OCI-LY7 (cell line): ENCODE measurements around the gene ANTXR1. TPM values are rescaled to one million over a fixed set of nuclear protein-coding genes. Genes with fewer than 3 reads are reported as not detected.

Experiments used
- BruUV-seq: library from RNA; stranded (reverse); fragments of 400-500 nt; replicated peaks from 2 replicates; lab custom pipeline; 2021; lab: Mats Ljungman, UMichigan
- CTCF ChIA-PET: fragments of 300-600 bp; sonication (Branson Sonifier 250); formaldehyde crosslinking; loops from one replicate; lab custom pipeline; 2022; ENCODE audit warnings: antibody characterized with exemption; ENCODE audit not compliant: unreplicated experiment; lab: Charles Lee
- POLR2A ChIA-PET: fragments of 300-600 bp; sonication (Branson Sonifier 250); formaldehyde crosslinking; loops from one replicate; lab custom pipeline; 2022; ENCODE audit warnings: antibody characterized with exemption; lab: Charles Lee
- DNase-seq: peaks from one replicate; pipeline ENCODE4 v3.0.0-alpha.2; 2015; ENCODE audit warnings: low spot score
- H2AFZ ChIP-seq: fragments of 200-600 bp; sonication (generic), shearing (Covaris generic); 2 replicates; pipeline ENCODE4 v1.6.1; 2014; ENCODE audit warnings: mild to moderate bottlenecking, antibody characterized with exemption, low read length, moderate library complexity
- H3K27ac ChIP-seq: fragments of 200-600 bp; sonication (generic); 2 replicates; pipeline ENCODE4 v1.5.1; 2014; ENCODE audit warnings: mixed run types, low read depth, mild to moderate bottlenecking, moderate library complexity, low read length, inconsistent platforms; ENCODE audit not compliant: poor library complexity, severe bottlenecking
- H3K36me3 ChIP-seq: fragments of 200-600 bp; sonication (generic); 2 replicates; pipeline ENCODE4 v1.6.1; 2014; ENCODE audit warnings: mild to moderate bottlenecking, antibody characterized with exemption, low read length, moderate library complexity, mixed read lengths; ENCODE audit not compliant: insufficient read depth
- H3K4me1 ChIP-seq: fragments of 200-600 bp; sonication (generic); 2 replicates; pipeline ENCODE4 v1.5.1; 2014; ENCODE audit warnings: mild to moderate bottlenecking, low read length; ENCODE audit not compliant: insufficient read depth, poor library complexity, severe bottlenecking
- H3K4me2 ChIP-seq: fragments of 200-600 bp; sonication (generic); 2 replicates; pipeline ENCODE4 v1.6.1; 2014; ENCODE audit warnings: mild to moderate bottlenecking, low read length
- H3K4me3 ChIP-seq: fragments of 200-600 bp; sonication (generic); 2 replicates; pipeline ENCODE4 v1.5.1; 2014; ENCODE audit warnings: mild to moderate bottlenecking, low read depth, low read length; ENCODE audit not compliant: poor library complexity, severe bottlenecking
- H3K79me2 ChIP-seq: fragments of 200-600 bp; sonication (generic); 2 replicates; pipeline ENCODE4 v1.6.1; 2016; ENCODE audit warnings: low read depth, mild to moderate bottlenecking, low read length, moderate library complexity, mixed read lengths; ENCODE audit not compliant: insufficient read depth
- H3K9me2 ChIP-seq: fragments of 200-600 bp; sonication (generic); 2 replicates; pipeline ENCODE4 v1.6.1; 2016; ENCODE audit warnings: mild to moderate bottlenecking, low read length, mixed read lengths; ENCODE audit not compliant: insufficient read depth
- H3K9me3 ChIP-seq: fragments of 200-600 bp; sonication (generic); 2 replicates; pipeline ENCODE4 v1.6.1; 2014; ENCODE audit warnings: mild to moderate bottlenecking, mixed run types, low read length, mixed read lengths
- H4K20me1 ChIP-seq: fragments of 200-600 bp; sonication (generic); 2 replicates; pipeline ENCODE4 v1.6.1; 2014; ENCODE audit warnings: mild to moderate bottlenecking, antibody characterized with exemption, low read length, moderate library complexity, mixed read lengths; ENCODE audit not compliant: insufficient read depth
- CTCF ChIP-seq: fragments of 200-600 bp; sonication (generic); conservative IDR thresholded peaks from 2 replicates; pipeline ENCODE4 v1.5.1; 2014; ENCODE audit warnings: mild to moderate bottlenecking, antibody characterized with exemption, low read length, moderate library complexity, mixed read lengths
- EZH2phosphoT487 ChIP-seq: fragments of 200-600 bp; sonication (generic); IDR thresholded peaks from 2 replicates; pipeline ENCODE4 v1.6.1; 2018; ENCODE audit warnings: low read depth, borderline replicate concordance, mild to moderate bottlenecking, mixed run types, antibody characterized with exemption, low read length, moderate library complexity, mixed read lengths
- intact Hi-C: fragments of 100-400 bp; cut with micrococcal nuclease; formaldehyde crosslinking; loops from one replicate; pipeline ENCODE4 v1.10.0; 2022; ENCODE audit not compliant: unreplicated experiment
- total RNA-seq, 2 experiments: library from RNA; depleted of rRNA in 1 of 2; stranded (reverse); fragments of >200 nt in 1 of 2; shearing (Covaris generic) in 1 of 2; gene quantifications; 2 replicates each; pipeline ENCODE4 v1.2.3, GENCODE V29; 2014 to 2022

The ANTXR1 gene
- total RNA-seq, 2 experiments from 2014 or later: not detected

DNA sequence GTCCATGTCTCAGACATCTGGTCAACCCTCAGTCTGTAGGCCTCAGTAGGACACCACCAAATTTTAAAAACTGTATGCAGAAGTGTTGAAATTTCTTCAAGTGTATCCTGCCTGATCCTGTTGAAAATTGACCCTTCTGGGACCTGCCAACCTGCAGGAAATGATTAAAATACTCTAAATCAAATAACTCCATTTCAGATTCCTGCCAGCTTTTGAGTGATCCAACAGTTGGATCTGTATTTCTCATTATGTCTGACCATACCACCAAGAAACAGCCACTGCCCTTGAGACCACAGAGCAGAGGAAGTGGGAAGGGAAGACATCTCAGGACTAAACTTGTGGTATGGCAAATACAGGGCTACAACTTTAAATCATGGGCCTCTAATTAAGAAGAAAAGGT is 113.4 kb downstream of the ANTXR1 start:
- Histone ChIP-seq H3K4me1 (no peaks in the 10 kb centered on the region), H3K9me2 (no peaks in the 10 kb centered on the region), H3K4me2 (no peak overlapping the region), H3K36me3 (no peaks in the 10 kb centered on the region), H3K4me3 (no peak overlapping the region), H3K79me2 (no peaks in the 10 kb centered on the region), H4K20me1 (no peaks in the 10 kb centered on the region), H3K9me3 (no peaks in the 10 kb centered on the region), H2AFZ (no peak overlapping the region), H3K27ac (no peak overlapping the region)
- intact Hi-C loops: no loop called here
- BruUV-seq: no TSS peak
- TF ChIP-seq EZH2phosphoT487 (no peak), CTCF (no peak)
- DNase-seq: no peak
- POLR2A ChIA-PET: no interaction called here
- CTCF ChIA-PET: no interaction called here

GRCh38 chr2:69131452-69131851 is 118.5 kb downstream of the ANTXR1 start:
- no peaks in the 10 kb centered on the region for H3K79me2 ChIP-seq
- H3K4me1 ChIP-seq: no peaks in the 10 kb centered on the region
- DNase-seq: no peak
- no peaks in the 10 kb centered on the region for H4K20me1 ChIP-seq
- no peaks in the 10 kb centered on the region for H3K9me3 ChIP-seq
- no peak overlapping the region for H3K27ac ChIP-seq
- no peaks in the 10 kb centered on the region for H3K36me3 ChIP-seq
- BruUV-seq: no TSS peak
- POLR2A ChIA-PET: no interaction called here
- H3K4me3 ChIP-seq: no peak overlapping the region
- intact Hi-C loops: no loop called here
- H3K4me2 ChIP-seq: no peak overlapping the region
- TF ChIP-seq EZH2phosphoT487 (no peak), CTCF (no peak)
- no peak overlapping the region for H2AFZ ChIP-seq
- H3K9me2 ChIP-seq: no peaks in the 10 kb centered on the region
- CTCF ChIA-PET: no interaction called here

DNA sequence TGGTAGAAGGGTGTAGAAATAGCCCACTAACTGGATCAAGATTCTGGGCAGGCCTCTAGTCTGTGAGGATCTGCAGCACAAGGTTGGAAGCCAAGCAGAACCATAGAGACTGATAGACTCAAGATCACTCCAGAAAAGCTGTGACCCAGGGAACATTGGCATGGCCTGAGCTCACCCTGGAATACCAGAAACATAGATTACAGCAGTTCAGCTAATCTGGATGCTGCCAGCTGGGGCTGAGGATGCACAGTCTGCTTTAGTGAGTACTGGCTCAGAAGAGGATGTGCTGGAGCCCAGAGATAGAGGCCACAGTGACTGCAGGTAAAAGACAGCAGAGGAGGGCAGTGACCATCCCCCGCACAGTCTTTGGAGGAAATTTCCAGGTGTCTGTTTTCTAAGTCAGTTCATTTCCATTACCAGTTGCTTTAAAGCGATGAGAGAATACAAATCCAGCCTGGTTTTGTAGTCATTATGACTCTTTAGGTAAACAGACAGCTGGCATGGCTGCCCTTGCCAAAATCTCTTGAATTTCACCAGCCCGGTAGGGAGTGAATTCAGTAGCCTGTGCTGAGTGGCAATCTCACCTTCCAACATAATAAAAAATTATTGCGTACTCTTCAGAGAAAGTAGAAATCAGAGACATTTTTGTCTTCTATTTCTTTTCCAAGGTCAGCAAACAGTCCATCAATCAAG is 119.2 kb downstream of the ANTXR1 start:
- Histone ChIP-seq H3K36me3 (no peaks in the 10 kb centered on the region), H3K9me3 (no peaks in the 10 kb centered on the region), H3K4me2 (no peak overlapping the region), H3K79me2 (no peaks in the 10 kb centered on the region), H2AFZ (no peak overlapping the region), H3K9me2 (no peaks in the 10 kb centered on the region), H3K27ac (no peak overlapping the region), H4K20me1 (no peaks in the 10 kb centered on the region), H3K4me1 (no peaks in the 10 kb centered on the region), H3K4me3 (no peak overlapping the region)
- ChIA-PET POLR2A (no interaction called here), CTCF (no interaction called here)
- intact Hi-C loops: no loop called here
- no TSS peak for BruUV-seq
- no peak for DNase-seq
- TF ChIP-seq CTCF: no peak
- TF ChIP-seq EZH2phosphoT487: no peak
